Measurements from ENCODE around the gene COP1. TPM values are rescaled to one million over a fixed set of nuclear protein-coding genes. Genes with fewer than 3 reads are reported as not detected.
"Not testable (repeated sequence)": the region's sequence is repeated elsewhere in the genome, so short reads cannot be mapped to it uniquely, and the experiment has no call there.

The COP1 gene
- total RNA-seq, 6 donors from 2014 or later = 40.4 to 113 (median 68.3) TPM

DNA sequence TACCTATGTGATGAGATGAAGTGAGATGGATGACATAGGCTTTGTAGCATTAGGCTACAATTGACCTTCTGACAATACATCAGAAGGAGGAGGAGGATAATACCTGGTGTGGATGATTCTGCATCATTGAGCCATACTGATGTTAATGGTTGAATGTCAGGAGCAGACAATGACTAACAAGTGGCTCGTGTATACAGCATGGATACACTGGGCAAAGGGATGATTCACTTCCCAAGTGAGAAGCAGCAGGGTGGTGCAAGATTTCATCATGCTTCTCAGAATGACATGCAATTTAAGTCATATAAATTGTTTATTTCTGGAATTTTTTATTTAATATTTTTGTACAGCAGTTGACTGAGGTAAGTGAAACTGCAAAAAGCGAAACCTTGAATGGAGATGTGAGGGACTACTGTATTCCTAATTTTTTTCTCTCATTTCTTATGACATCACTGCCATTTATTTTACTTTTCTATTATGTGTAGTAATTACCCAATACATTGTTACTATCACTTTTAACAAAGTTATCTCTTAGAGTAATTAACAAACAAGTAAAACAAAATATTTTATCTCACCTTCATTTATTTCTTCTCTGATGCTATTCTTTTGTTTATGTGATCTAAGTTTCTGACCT lies 34.4 kb upstream of the COP1 start:
- TF ChIP-seq POLR2A (IDR thresholded peaks at IDR 0.05) = no peak
- TF ChIP-seq, protein P1, sequence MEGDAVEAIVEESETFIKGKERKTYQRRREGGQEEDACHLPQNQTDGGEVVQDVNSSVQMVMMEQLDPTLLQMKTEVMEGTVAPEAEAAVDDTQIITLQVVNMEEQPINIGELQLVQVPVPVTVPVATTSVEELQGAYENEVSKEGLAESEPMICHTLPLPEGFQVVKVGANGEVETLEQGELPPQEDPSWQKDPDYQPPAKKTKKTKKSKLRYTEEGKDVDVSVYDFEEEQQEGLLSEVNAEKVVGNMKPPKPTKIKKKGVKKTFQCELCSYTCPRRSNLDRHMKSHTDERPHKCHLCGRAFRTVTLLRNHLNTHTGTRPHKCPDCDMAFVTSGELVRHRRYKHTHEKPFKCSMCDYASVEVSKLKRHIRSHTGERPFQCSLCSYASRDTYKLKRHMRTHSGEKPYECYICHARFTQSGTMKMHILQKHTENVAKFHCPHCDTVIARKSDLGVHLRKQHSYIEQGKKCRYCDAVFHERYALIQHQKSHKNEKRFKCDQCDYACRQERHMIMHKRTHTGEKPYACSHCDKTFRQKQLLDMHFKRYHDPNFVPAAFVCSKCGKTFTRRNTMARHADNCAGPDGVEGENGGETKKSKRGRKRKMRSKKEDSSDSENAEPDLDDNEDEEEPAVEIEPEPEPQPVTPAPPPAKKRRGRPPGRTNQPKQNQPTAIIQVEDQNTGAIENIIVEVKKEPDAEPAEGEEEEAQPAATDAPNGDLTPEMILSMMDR (IDR thresholded peaks at IDR 0.05) = no peak
- no peak for TF ChIP-seq EP300 (IDR thresholded peaks at IDR 0.05)
- TF ChIP-seq POLR2AphosphoS5 (IDR thresholded peaks at IDR 0.05) = no peak
- Histone ChIP-seq H3K27me3 (no peaks in the 10 kb centered on the region), H3K4me1 (no peaks in the 10 kb centered on the region), H3K27ac (no peak overlapping the region), H3K9me3 (no peaks in the 10 kb centered on the region), H3K4me3 (no peak overlapping the region), H3K36me3 (no peaks in the 10 kb centered on the region)
- DNase-seq = no peak
- ATAC-seq (ENCODE audit: low FRiP score in 2 of 2) = peak in 1 of 2 donors; percentile 54
- 70 to 71% methylated on average over 2 of the region's 2 CpGs for WGBS, 2 donors

DNA sequence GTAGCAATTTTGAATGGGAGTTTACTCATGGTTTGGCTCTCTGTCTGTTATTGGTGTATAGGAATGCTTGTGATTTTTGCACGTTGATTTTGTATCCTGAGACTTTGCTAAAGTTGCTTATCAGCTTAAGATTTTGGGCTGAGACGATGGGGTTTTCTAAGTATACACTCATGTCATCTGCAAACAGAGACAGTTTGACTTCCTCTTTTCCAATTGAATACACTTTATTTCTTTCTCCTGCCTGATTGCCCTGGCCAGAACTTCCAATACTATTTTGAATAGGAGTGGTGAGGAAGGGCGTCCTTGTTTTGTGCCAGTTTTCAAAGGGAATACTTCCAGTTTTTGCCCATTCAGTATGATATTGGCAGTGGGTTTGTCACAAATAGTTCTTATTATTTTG lies 26.6 kb upstream of the COP1 start:
- not testable (repeated sequence) for ATAC-seq (ENCODE audit: low FRiP score in 2 of 2); H3K9me3 ChIP-seq
- WGBS, 2 donors = 80 to 87% methylated on average over 3 of the region's 3 CpGs

DNA sequence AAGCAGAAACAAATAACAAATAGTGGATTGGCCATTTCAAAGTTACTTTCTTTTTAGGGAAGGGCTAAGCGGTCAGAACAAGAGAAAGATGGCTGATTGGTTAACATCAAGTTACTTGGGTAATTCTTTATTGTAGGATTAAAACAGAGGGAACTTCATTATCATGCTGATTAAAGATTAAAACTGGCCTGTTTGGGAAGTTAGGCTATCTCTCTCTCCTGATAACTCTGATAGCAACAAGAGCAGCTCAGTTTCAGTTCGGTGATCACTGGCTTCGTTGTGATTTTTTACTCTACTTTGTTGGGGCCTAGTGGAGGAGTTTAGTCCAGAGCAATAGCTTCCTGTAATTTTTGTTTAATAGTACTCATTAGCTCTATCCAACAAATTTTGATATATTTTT lies 20.5 kb upstream of the COP1 start:
- no peak for TF ChIP-seq EP300 (IDR thresholded peaks at IDR 0.05)
- TF ChIP-seq, protein P1 (IDR thresholded peaks at IDR 0.05) = no peak
- TF ChIP-seq POLR2AphosphoS5 (IDR thresholded peaks at IDR 0.05) = no peak
- no peak for TF ChIP-seq POLR2A (IDR thresholded peaks at IDR 0.05)
- ATAC-seq (ENCODE audit: low FRiP score in 2 of 2) = no peak
- Histone ChIP-seq H3K9me3 (no peaks in the 10 kb centered on the region), H3K27me3 (no peaks in the 10 kb centered on the region), H3K36me3 (no peaks in the 10 kb centered on the region), H3K27ac (no peak overlapping the region), H3K4me3 (no peak overlapping the region), H3K4me1 (peaks cover 0 to 2% (median 0%) of the 10 kb centered on the region in 4 donors)
- no peak for DNase-seq
- WGBS, 2 donors = 88 to 93% methylated on average over 3 of the region's 3 CpGs

More for the DNA sequence above, 26.6 kb upstream of the COP1 start:
- not testable (repeated sequence) for H3K36me3 ChIP-seq, H3K27ac ChIP-seq, DNase-seq, H3K4me1 ChIP-seq, H3K4me3 ChIP-seq, H3K27me3 ChIP-seq

DNA sequence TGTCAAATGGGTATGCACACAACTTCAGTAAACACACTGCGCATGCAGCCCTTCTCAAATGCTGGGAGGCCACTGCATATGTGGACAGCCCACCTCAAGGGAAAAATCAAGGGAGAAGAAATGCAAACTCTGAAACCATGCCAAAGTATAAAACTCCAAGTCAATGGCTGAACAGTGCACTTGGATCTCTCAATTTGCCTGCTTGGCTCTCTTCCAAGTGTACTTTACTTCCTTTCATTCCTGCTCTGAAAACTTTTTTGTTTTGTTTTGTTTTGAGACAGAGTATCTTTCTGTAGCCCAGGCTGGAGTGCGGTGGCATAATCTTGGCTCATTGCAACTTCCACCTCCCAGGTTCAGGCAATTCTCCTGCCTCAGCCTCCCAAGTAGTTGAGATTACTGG lies 18.8 kb upstream of the COP1 start:
- H3K4me1 ChIP-seq = peaks cover 0 to 2% (median 0%) of the 10 kb centered on the region in 4 donors
- no peaks in the 10 kb centered on the region for H3K9me3 ChIP-seq
- H3K4me3 ChIP-seq = no peak overlapping the region
- no peak for ATAC-seq (ENCODE audit: low FRiP score in 2 of 2)
- no peak overlapping the region for H3K27ac ChIP-seq
- 44 to 55% methylated on average over 2 of the region's 2 CpGs for WGBS, 2 donors
- DNase-seq = no peak
- TF ChIP-seq, protein P1 (IDR thresholded peaks at IDR 0.05) = no peak
- TF ChIP-seq POLR2A (IDR thresholded peaks at IDR 0.05) = no peak
- TF ChIP-seq POLR2AphosphoS5 (IDR thresholded peaks at IDR 0.05) = no peak
- no peak for TF ChIP-seq EP300 (IDR thresholded peaks at IDR 0.05)
- no peaks in the 10 kb centered on the region for H3K27me3 ChIP-seq
- H3K36me3 ChIP-seq = no peaks in the 10 kb centered on the region

DNA sequence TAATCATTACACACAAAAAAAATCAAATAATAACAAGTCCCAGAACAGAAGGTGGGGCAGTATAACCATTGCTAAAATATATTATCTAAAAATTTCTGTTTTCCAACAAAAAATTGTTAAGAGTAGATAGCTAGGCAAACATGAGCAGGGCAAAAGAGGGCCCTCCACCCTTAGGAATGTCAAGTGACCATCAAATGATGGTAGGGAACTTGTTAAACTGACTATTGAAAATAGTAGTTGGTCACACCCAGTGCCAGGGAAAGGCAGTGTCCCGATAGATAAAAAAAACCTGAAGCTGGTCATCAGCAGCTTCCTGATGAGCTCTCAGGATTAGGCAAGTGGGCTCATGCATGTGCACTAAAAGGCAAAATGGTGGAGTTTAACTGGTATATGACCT lies 18.4 kb upstream of the COP1 start:
- ATAC-seq (ENCODE audit: low FRiP score in 2 of 2) (no peak), DNase-seq (no peak)
- H3K36me3 ChIP-seq = no peaks in the 10 kb centered on the region
- H3K9me3 ChIP-seq = no peaks in the 10 kb centered on the region
- no peak overlapping the region for H3K27ac ChIP-seq
- TF ChIP-seq, protein P1 (IDR thresholded peaks at IDR 0.05) = no peak
- TF ChIP-seq EP300 (IDR thresholded peaks at IDR 0.05) (no peak), POLR2A (IDR thresholded peaks at IDR 0.05) (no peak), POLR2AphosphoS5 (IDR thresholded peaks at IDR 0.05) (no peak)
- H3K27me3 ChIP-seq = no peaks in the 10 kb centered on the region
- H3K4me3 ChIP-seq = no peak overlapping the region
- WGBS, 2 donors = 60 to 74% methylated on average over 1 of the region's 1 CpG
- peaks cover 0 to 2% (median 0%) of the 10 kb centered on the region in 4 donors for H3K4me1 ChIP-seq

Measured in upper lobe of left lung (tissue), 6 donors.